Measurements from ENCODE around the gene ITSN1. TPM values are rescaled to one million over a fixed set of nuclear protein-coding genes. Genes with fewer than 3 reads are reported as not detected.

ITSN1 gene
- total and polyA plus RNA-seq, 2 of the 13 experiments (the other 11 are each of a cell fraction or from before 2014, with no cell fraction given), result 26.1 to 33.8 TPM

GRCh38 chr21:33908760-33909159, 266.5 kb downstream of the ITSN1 start:
- Histone ChIP-seq H3K4me2 (ENCODE audit: low read depth, low read length) (no peak overlapping the region), H3K9me3 (ENCODE audit: low read length) (no peaks in the 10 kb centered on the region), H2AFZ (ENCODE audit: low read length) (no peak overlapping the region), H3K36me3 (replicated peaks in 1 of 2; ENCODE audit: control insufficient read depth in 1 of 2, insufficient read depth in 2 of 2, low read length in 2 of 2) (peaks cover 20 to 82% of the 10 kb centered on the region in 2 experiments), H3K27ac (ENCODE audit: extremely low read length, insufficient read depth, low read length) (no peak overlapping the region), H3K27me3 (ENCODE audit: control insufficient read depth in 1 of 2, insufficient read depth in 2 of 2, low read length in 2 of 2) (no peaks in the 10 kb centered on the region), H4K20me1 (ENCODE audit: insufficient read depth, low read length) (no peaks in the 10 kb centered on the region), H3K4me1 (ENCODE audit: insufficient read depth, low read length) (peaks cover 12% of the 10 kb centered on the region), H3K79me2 (ENCODE audit: insufficient read depth, low read length) (peaks cover 5% of the 10 kb centered on the region), H3K9ac (ENCODE audit: insufficient read depth, low read depth, low read length) (no peak overlapping the region), H3K4me3 (replicated peaks in 1 of 3; ENCODE audit: insufficient read depth in 1 of 3, low read depth in 2 of 3, low read length in 3 of 3) (no peak overlapping the region)
- BruUV-seq (replicated peaks), result no TSS peak
- in situ Hi-C loops (cut with HindIII; ENCODE audit: extremely low pct_ligation_motif_present, low pct_unique_long_range_greater_than_20kb), result no loop called here
- intact Hi-C loops (cut with micrococcal nuclease; ENCODE audit: unreplicated experiment), result no loop called here
- DNase-seq (ENCODE audit: low spot score), result no peak
- TF ChIP-seq TBP (CRISPR knock-in tag; IDR thresholded peaks at IDR 0.05) (no peak), MTERF4 (CRISPR knock-in tag; IDR thresholded peaks at IDR 0.05) (no peak), ZNF607 (CRISPR knock-in tag; IDR thresholded peaks at IDR 0.05; ENCODE audit: borderline replicate concordance) (no peak), NFIC (IDR thresholded peaks at IDR 0.05; ENCODE audit: low read length) (no peak), CBFB (CRISPR knock-in tag; IDR thresholded peaks at IDR 0.05) (no peak), ZNF414 (CRISPR knock-in tag; IDR thresholded peaks at IDR 0.05) (no peak), ZSCAN9 (CRISPR knock-in tag; IDR thresholded peaks at IDR 0.05; ENCODE audit: borderline replicate concordance) (no peak), PRMT3 (CRISPR knock-in tag; IDR thresholded peaks at IDR 0.05; ENCODE audit: borderline replicate concordance, low read depth) (no peak), TGIF2 (CRISPR knock-in tag; IDR thresholded peaks at IDR 0.05) (no peak), LRRFIP1 (CRISPR knock-in tag; conservative IDR thresholded peaks at IDR 0.05) (no peak), ZNF136 (CRISPR knock-in tag; IDR thresholded peaks at IDR 0.05; ENCODE audit: low read depth) (no peak), ZFP1 (CRISPR knock-in tag; IDR thresholded peaks at IDR 0.05) (no peak)
- ChIA-PET CTCF (ENCODE audit: low intra/inter-chr PET ratio, low total read pairs) (no interaction called here), POLR2A (no interaction called here)
- ATAC-seq, result no peak
- WGBS (ENCODE audit: low lambda C conversion rate), result 76% methylated on average over 6 of the region's 6 CpGs
- FAIRE-seq, result no peak
